Retinal pigment epithelial cell (primary cell): ENCODE measurements around the gene NID1.
A peak's percentile ranks its signal among the peaks of the same experiment; 100 is the strongest.

Experiments used
- DNase-seq: peaks from one replicate; pipeline ENCODE4 v3.0.0-alpha.2; 2010; ENCODE audit warnings: low read depth
- H3K4me3 ChIP-seq: 2 replicates; pipeline ENCODE4 v1.5.1; 2011; ENCODE audit warnings: mild to moderate bottlenecking, low read length, control low read depth, moderate library complexity
- TF ChIP-seq, protein P1 (sequence below): conservative IDR thresholded peaks from 2 replicates; pipeline ENCODE4 v1.5.1; 2011; ENCODE audit warnings: low read depth, low read length, control low read depth, inconsistent platforms

Gene NID1

DNA sequence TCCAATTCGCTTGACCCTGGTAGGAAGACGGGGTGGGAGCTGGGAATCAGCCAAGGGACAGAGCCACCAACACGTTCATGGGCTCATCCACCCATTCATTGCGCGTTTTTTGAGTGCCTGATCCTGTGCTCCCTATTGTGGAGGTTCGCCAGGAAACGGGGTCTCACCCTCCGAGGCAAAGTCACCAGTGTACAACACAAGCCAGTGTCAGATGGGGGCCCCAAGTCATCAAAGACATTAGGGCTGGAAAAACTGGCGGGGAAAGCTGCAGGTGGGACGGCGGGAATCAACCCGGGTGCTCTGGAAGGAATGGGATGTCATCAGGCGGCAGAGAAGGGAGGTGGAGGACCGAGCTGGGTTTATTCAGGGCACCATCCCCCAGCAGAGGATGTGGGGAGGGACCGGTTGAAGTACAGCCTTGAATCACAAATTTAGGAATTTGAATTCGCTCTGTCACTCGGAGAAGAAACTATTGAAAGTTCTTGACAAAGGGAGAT, 667 bp upstream of the NID1 start:
- peak overlapping the region; percentile 62 for H3K4me3 ChIP-seq
- TF ChIP-seq, protein P1, sequence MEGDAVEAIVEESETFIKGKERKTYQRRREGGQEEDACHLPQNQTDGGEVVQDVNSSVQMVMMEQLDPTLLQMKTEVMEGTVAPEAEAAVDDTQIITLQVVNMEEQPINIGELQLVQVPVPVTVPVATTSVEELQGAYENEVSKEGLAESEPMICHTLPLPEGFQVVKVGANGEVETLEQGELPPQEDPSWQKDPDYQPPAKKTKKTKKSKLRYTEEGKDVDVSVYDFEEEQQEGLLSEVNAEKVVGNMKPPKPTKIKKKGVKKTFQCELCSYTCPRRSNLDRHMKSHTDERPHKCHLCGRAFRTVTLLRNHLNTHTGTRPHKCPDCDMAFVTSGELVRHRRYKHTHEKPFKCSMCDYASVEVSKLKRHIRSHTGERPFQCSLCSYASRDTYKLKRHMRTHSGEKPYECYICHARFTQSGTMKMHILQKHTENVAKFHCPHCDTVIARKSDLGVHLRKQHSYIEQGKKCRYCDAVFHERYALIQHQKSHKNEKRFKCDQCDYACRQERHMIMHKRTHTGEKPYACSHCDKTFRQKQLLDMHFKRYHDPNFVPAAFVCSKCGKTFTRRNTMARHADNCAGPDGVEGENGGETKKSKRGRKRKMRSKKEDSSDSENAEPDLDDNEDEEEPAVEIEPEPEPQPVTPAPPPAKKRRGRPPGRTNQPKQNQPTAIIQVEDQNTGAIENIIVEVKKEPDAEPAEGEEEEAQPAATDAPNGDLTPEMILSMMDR, result no peak
- no peak for DNase-seq

DNA sequence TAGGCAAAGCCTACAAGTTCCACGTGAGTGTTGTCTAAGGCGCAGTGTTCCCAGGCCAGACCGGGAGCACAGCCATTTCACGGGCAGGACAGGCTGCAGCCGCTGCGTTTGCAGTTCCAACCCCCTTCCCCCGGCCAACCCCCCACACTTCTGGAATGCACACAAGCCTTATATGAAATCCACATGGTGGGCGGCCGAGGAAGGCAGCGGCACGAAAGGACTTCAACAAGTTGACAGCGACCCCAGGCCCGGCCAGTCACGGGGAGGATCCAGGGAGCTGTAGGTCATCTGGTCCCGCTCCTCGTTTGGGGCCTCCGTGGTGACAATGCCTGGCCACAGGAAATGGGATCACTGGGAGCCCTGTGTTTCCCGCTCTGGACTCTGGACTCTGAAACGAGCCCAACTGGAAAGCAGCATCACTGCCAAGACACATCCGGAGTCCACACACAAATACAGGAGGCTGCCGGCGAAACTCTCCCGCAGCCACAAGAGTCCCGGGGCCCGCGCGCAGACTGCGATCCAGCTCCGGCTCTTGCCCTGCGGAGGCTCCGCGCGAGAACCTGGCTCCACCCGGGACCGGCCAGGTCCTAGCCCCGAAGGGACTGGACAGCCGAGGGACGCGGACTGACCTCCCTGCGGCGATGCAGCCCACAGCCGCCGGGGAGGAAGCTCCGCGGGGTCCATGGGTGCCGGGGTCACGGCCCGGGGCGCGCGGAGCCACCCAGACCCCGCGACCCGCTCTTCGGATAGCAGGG, 794 bp downstream of the NID1 start:
- DNase-seq, result no peak
- H3K4me3 ChIP-seq, result peak overlapping the region; percentile 62
- TF ChIP-seq, protein P1, result no peak

DNA sequence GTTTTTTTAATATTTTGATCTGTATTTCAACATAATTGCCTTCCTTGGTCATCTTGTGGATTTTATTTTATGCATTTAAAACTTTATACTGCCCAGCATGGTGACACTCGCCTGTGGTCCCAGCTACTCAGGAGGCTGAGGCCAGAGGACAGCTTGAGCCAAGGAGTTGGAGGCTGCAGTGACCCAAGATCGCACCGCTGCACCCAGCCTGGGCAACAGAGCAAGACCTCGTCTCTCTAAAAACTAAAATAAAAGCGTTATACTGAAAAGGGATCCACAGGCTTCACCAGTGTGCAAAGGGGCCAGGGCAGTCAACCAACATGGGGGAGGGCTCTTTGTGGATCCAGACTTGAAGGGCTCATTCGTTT, 1.4 kb downstream of the NID1 start:
- TF ChIP-seq, protein P1, result no peak
- H3K4me3 ChIP-seq, result peak overlapping the region; percentile 62
- no peak for DNase-seq

DNA sequence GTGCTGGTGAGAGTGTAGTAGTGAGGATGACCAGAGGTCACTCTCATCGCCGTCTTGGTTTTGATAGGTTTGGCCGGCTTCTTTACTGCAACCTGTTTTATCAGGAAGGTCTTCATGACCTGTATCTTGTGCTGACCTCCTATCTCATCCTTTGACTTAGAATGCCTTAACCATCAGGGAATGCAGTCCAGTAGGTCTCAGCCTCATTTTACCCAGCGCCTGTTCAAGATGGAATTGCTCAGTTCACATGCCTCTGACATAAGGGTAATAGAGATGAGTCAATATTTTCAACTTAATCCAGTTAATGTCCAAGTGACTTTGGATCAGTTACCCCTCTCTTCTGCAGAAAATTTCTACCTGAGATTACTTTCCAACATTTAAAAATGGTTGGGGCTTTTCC, 4.6 kb downstream of the NID1 start:
- no peak overlapping the region for H3K4me3 ChIP-seq
- TF ChIP-seq, protein P1, result no peak
- DNase-seq, result no peak

DNA sequence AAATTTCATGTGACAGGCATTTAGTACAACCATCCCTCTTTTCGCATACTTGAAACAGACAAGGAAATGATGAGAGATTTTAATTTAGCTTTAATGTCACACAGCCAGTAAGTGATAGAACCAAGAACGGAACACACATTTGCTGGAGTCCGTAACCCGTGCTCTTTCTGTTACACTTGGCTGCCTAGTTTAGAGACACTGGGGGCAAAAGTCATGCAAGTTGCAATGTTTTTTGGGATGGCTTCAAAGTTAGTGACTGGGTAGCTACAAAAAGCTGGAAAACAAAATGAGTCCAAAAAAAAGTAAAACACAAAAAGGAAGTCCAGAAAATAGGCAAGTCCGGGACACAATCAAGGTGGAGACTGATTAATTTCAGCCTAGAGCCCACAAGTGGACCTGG, 5.9 kb downstream of the NID1 start:
- H3K4me3 ChIP-seq, result no peak overlapping the region
- TF ChIP-seq, protein P1, result no peak
- no peak for DNase-seq

DNA sequence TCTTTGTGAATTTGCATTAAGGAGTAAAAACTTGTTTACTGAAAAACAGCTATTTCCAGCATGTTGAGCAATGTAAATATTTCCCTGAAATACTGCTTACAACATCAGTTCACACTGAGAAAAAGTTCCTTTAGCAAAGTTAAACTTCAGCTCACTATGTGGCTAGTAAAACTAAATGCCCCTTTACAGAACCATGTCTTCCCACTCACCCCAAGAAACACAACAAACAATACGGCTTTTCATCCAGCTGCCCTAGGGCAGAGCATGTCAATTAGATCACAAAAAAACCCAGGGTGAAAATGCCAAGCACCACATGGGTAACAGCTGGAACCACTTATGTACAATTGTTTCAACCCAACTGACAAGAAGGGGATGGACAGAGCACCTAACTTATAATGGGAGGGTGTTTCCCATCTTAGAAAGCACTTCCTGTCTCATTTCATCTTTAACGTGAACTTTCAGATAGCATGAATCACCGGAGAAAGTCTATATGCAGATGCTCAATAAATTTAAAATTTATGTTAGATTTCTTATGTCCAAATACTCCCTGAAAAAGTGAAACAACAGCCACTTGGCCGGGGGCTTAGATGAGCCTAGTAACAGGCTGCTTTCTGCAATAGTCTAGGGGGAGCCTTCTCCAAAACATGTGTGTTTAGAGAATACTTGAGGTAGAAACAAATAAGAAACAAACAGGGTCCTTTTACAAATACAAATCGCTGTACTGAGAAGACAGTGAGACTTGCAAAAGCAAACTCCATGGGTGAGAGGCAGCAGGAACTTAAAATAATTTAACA, 6.6 kb downstream of the NID1 start:
- H3K4me3 ChIP-seq, result no peak overlapping the region
- DNase-seq, result no peak
- TF ChIP-seq, protein P1, result no peak

DNA sequence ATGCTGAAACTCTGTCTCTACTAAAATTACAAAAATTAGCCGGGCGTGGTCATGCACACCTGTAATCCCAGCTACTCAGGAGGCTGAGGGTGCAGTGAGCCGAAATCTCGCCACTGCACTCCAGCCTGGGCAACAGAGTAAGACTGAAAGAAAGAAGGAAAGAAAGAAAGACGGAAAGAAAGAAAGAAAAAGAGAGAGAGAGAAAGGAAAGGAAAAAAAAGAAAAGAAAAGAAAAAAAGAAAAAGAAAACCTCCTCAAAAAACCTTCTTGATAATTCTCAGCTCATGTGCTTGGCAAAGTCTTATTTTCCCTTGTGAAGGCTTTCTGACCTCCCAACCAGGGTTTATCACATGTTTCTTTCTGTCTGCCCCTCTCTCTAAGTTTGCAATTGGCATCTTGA, 7.3 kb downstream of the NID1 start:
- TF ChIP-seq, protein P1, result no peak
- no peak for DNase-seq
- H3K4me3 ChIP-seq, result no peak overlapping the region
